Stimulated activated CD4-positive, alpha-beta T cell treated with anti-CD3 and anti-CD28 coated beads, Interleukin-2, amount 100 ng/mL, for 4 hours (primary cell): ENCODE data around the gene ZNF500.

Experiments
- DNase-seq: peaks from one replicate; pipeline ENCODE4 v3.0.0-alpha.2; 2020; ENCODE audit warnings: low read depth

Gene ZNF500

GRCh38 chr16:4704913-4705312 is 62.0 kb downstream of the ZNF500 start:
- DNase-seq = no peak

GRCh38 chr16:4704491-4704890 is 62.5 kb downstream of the ZNF500 start:
- no peak for DNase-seq

GRCh38 chr16:4703906-4704305 is 63.1 kb downstream of the ZNF500 start:
- DNase-seq = no peak

- DNase-seq = no peak
These were observed 64.5 kb downstream of the ZNF500 start for GRCh38 chr16:4702466-4702808.

- DNase-seq = no peak
These were observed 65.0 kb downstream of the ZNF500 start for GRCh38 chr16:4701791-4702465.

- DNase-seq = no peak
These were observed 65.8 kb downstream of the ZNF500 start for GRCh38 chr16:4700997-4701743.

- DNase-seq = no peak
These were observed 66.5 kb downstream of the ZNF500 start for GRCh38 chr16:4700380-4700996.

GRCh38 chr16:4699046-4699556 is 67.9 kb downstream of the ZNF500 start:
- DNase-seq = no peak

- no peak for DNase-seq
These were observed 68.5 kb downstream of the ZNF500 start for GRCh38 chr16:4698321-4699045.
